ACHN (cell line): ENCODE data around the gene USP21.

Source experiments
- DNase-seq: peaks from one replicate; pipeline ENCODE4 v3.0.0-alpha.2; 2015
- in situ Hi-C: cut with HindIII; loops from 2 replicates; pipeline ENCODE4 v1.10.0; 2017; ENCODE audit warnings: low sequenced_read_pairs, low pct_ligation_motif_present, low pct_unique_long_range_greater_than_20kb

USP21 gene

DNA sequence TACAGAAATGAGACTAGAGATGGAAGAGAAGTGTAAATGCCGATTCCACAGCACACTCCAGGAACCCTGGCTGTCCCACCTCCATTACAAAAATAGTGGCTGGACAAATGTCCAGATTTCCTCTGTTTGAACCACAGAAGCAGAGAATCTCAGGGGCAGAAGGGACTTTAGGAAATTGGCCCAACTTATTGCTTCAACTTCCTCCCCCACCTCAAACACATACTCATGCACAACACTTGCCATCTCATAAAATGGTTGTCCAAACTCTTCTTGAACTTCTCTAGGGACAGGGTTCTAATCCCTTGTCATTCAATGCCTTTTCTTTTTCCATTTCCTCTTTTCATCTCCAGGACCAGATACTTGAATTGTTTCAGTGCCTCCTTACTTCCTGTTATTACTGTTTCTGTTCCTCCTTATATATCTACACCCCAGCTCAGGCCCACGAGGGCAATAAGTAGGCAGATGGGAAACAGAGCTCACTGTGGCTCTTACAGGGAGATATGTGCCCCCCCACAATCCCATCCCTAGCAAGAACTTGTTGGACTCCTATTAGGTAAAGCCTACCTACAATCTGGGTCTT, 26.5 kb downstream of the USP21 start:
- DNase-seq, result no peak

GRCh38 chr1:161187311-161187710, 28.0 kb downstream of the USP21 start:
- in situ Hi-C loops, result no loop called here
- DNase-seq, result no peak

More for the DNA sequence above, 26.5 kb downstream of the USP21 start:
- in situ Hi-C loops, result no loop called here

DNA sequence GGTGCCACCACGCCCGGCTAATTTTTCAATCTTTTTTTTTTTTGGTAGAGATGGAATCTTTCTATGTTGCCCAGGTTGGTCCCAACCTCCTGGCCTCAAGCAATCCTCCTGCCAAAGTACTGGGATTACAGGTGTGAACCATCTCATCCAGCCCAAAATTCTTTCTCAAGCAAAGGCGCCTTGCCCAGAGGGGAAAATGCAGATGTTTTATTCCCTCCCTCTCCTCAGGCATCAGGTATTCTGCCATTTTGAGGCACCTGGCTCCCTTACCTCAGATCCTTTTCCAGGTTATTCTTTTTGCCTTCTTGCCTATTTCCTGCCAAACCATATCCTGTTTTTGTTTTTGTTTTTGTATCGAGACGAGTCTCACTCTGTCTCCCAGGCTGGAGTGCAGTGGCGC, 29.1 kb downstream of the USP21 start:
- no peak for DNase-seq
- in situ Hi-C loops, result no loop called here

GRCh38 chr1:161189036-161189435, 29.7 kb downstream of the USP21 start:
- in situ Hi-C loops, result no loop called here

DNA sequence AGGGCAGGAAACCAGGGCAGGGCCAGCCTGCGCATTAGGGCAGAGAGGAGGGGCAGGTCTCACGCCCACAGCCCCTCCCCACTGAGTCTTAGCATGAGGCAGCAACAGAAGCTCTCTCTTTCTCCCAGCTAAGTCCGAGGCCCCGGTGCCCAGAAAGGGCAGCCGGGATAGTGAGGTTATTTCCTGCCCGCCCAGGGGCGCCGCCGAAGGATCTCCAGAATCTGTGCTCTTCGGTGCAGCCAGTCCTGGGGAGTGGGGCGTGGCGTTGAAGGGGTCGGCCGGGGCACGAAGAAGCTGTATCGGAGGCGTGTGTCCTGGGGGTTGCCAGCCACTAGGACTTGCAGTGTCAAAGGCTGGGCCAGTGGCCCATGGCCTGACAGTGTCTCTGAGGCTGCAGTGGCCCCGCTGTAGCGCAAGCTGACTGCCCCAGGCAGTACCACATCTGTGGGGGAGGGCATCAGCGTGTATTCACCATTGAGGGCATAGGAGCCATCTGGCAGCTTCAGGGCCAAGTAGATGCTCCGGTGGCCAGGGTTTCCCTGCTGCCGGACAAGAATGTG, 31.7 kb downstream of the USP21 start:
- in situ Hi-C loops, result no loop called here

More at GRCh38 chr1:161189036-161189435, 29.7 kb downstream of the USP21 start:
- DNase-seq, result no peak

GRCh38 chr1:161191971-161192370, 32.7 kb downstream of the USP21 start:
- in situ Hi-C loops, result no loop called here
- no peak for DNase-seq

More for the DNA sequence above, 31.7 kb downstream of the USP21 start:
- DNase-seq, result no peak

- DNase-seq, result peak; percentile 74
- in situ Hi-C loops, result no loop called here
These were observed 33.5 kb downstream of the USP21 start for GRCh38 chr1:161192476-161193465.

DNA sequence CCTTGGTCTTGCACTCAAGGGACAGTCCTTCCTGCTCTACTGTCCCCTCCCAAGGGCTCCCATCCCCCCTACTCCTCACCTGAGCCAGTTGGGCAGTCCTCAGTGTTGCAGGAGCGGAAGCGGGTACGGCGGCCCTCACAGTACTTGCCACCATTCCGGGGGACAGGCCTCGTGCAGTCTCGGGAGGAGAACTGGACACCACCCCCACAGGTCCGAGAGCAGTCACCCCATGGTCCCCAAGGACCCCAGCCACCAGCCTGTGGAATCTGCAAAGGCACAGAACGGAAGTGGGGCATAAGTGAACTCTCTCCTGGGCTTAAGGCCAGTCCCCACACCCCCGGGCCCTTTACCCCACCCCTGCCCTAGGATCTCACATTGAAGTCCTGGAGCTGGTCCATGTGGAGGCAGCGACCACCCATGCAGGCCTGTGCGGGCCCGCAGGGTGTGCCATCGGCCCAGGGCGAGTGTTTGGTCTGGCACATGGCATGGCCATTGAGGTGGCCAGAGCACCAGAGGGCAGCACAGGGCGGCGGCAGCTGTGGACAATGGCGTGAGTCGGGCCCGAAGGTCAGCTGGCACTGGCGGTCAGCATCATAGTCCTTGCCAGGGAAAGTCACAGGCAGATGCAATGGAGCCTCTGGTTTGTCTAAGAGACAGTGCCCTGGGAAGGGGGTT, 34.4 kb downstream of the USP21 start:
- no peak for DNase-seq
- in situ Hi-C loops, result no loop called here

- no peak for DNase-seq
- in situ Hi-C loops, result no loop called here
These were observed 35.9 kb downstream of the USP21 start for GRCh38 chr1:161195171-161195570.

DNA sequence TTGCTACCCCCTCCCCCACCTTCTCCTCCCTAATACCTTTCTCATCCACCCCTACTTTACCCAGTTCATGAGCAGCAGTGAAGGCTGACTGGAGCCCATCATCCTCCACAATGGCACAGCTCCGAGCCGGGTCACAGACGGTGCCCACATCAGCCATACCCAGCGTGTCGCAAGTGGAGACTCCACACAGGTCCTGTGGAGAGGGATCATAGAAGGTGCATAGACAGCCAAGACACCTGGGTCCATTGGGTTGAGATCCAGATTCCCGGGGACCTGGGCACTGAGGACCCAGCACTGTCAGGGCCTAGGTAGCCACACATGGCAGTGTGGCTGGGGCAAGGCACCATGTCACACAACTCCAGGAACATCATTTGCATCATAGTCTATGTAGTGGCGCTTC, 36.8 kb downstream of the USP21 start:
- in situ Hi-C loops, result no loop called here
- DNase-seq, result no peak

GRCh38 chr1:161196521-161197451, 37.5 kb downstream of the USP21 start:
- in situ Hi-C loops, result no loop called here
- no peak for DNase-seq

DNA sequence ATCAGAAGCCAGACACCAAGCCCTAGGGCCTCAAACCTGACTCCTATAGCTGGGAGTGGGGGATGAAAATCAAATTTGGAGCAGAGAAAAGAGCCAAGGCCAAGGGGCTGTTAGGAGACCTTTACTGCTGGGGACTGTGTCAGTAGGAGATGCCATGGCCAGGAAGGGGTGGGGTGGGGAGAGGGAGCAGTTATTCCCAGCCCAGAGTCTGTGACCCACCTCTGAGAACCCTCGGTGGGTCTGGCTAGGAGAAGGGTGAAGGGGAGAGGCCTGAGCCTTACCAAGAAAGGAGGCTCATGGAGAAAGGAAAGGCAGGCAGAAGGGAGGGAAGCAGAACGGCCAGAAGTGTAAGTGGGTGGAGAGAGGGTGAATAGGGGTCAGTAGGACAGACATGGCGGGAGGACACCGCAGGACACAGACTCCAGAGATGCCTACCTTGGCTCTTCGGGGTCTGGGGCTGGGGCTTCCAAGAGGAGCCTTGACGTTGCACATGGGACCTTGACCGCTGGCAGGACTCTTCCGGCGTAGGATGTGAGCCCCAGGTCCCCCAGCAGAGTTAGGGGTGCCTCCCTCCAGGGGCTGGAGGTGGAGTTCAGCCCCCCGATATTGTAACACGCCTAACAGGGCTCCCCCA, 38.4 kb downstream of the USP21 start:
- in situ Hi-C loops, result no loop called here
- DNase-seq, result no peak

- no peak for DNase-seq
- in situ Hi-C loops, result no loop called here
These were observed 39.0 kb downstream of the USP21 start for GRCh38 chr1:161198194-161198896.

DNA sequence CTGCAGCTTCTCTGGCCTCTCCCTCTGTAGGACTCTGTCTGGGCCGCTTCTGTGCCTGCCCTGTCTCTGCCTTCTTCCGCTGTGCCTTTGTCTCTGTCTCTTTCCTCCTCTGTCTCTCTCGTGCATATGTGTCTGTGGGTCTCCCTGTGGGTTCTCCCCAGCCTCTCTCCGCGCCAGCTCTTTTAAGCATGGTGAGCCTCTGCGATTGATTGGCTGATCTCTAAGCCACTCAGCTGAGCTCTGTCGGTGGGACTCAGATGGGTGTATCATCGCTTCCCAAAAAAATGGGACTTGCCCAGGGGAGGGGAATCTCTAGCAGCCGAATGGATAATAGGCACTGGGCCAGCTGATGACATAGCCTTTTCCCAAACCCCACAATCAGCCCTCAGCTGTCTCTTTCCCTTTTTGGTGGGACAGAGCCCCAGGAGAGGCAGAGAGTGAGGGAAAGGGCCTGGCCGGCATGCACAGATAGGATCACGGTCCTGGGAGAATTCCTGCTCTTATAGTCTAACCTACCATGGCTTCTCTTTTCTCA, 39.7 kb downstream of the USP21 start, which contains the start of gene ADAMTS4:
TSS of gene ADAMTS4 (minus strand) at position 158 of the 535 bp plus-strand sequence. CDS start 427 bp downstream, outside the sequence.
- no peak for DNase-seq
- in situ Hi-C loops, result no loop called here

DNA sequence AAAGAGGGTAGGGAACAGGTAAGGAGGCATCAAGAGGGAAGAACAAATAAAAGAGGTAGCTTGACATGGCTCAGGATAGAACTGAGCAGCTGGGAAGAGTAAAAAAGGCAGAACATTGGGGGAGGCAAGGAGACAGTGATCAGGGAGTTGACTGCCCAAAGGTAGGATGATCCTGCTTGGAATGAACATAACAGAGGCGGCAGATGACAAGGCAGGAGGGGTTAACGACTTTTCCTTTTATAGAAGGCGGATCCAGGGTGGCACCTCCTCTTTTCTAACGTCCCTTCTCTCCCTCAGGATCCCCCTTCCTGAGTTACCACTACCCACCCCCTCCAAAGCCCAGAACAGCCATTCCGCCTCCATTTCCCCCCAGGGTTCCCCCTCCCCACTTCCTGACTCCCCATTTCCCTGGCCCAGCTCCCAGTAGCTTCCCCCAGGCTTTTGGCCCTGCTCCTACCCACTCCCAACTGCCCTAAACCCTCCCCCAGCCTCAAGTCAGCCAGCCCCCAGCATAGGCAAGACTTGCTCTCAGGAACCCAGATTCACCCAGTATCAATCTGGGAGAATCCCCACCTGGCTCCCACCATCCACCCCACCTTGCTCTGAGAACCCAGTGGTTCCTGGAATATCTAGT, 40.3 kb downstream of the USP21 start:
- in situ Hi-C loops, result loop anchor here (25.0 kb wide), 1 partner anchor 113 kb away; the partner anchor contains the start of genes MPZ and SDHC
- no peak for DNase-seq

DNA sequence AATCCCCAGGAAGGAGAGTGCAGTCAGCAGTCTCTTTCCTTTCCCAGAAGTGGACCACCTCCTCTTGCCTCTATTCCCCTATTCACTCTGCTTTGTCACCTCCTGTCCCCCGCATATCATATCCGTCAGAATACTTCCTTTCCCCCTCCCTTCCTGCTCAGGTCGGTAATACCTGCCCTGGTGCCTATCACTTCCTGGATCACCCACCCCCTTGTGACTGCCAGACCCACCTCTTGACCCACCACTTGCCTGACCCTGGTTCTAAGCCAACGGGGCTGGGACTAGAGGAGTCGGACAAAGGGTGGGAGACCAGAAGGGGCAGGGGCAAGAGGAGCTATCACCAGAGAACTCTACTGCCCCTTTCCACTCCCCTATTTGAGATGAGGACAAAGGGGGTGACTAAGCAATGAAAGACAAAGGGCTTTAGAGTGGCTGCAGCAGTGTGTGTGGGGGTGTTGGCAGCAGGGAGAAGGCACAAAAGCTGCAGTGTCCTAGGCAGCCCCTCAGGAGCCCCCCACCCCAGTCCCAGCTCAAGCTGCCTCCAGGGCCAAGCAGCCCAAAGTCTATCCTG, 41.2 kb downstream of the USP21 start:
- in situ Hi-C loops, result loop anchor here (25.0 kb wide), 1 partner anchor 112 kb away; the partner anchor contains the start of genes MPZ and SDHC
- DNase-seq, result no peak
